ENCODE measurements around the gene PALM. TPM values are rescaled to one million over a fixed set of nuclear protein-coding genes. Genes with fewer than 3 reads are reported as not detected.

The PALM gene, protein sequence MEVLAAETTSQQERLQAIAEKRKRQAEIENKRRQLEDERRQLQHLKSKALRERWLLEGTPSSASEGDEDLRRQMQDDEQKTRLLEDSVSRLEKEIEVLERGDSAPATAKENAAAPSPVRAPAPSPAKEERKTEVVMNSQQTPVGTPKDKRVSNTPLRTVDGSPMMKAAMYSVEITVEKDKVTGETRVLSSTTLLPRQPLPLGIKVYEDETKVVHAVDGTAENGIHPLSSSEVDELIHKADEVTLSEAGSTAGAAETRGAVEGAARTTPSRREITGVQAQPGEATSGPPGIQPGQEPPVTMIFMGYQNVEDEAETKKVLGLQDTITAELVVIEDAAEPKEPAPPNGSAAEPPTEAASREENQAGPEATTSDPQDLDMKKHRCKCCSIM
- 0.72 and 8.5 TPM in 2 replicates for total RNA-seq

DNA sequence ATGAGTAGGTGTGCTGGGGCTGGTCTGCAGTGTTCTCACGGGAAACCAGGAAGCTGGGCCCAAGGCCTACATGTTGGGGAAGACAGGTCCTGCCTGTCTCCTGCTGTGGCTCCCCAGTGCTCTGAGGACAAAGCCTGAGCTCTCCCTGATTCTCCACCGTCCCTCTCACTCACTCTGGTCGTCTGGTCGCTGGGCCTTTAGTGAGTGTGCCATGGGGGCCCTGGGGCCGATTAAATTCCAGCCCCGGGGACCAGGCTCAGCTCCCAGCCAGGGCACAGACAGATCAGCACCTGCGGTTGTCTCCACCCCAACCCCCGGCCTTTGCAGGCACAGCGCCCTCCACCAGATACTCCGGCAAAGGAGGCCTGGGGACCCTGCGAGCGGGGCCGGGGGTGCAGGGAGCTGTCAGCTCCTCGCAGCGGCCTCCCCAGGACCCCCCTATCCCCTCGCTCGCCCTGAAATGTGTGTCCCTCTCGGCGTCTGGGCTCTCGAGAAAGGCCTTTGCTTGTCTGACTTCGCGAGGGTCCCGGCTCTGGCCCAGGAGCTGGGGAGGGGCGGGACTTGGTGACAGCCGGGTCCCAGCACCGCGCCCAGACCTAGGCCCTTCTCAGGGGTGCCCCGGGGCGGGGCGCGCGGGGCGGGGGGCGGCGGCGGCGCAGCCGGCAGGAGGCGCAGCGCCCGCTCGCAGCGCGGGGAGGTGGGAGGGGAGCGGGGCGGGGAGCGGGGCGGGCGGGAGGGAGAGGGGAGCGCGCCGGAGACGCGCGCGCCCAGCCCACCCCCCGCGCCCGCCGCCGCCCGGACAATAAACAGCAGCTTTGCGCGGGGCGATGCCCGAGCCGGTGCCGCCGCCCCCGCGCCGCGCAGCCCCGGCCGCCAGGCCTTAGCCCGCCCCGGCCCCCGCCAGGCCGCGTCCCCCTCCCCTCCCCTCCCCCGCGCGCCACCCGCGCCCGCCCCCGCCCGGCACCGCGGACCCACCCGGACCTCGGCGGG lies at the start of gene PALM:
TSS of gene PALM (plus strand) at position 782 of the 990 bp plus-strand sequence. CDS start 212 bp downstream, outside the sequence.

DNA sequence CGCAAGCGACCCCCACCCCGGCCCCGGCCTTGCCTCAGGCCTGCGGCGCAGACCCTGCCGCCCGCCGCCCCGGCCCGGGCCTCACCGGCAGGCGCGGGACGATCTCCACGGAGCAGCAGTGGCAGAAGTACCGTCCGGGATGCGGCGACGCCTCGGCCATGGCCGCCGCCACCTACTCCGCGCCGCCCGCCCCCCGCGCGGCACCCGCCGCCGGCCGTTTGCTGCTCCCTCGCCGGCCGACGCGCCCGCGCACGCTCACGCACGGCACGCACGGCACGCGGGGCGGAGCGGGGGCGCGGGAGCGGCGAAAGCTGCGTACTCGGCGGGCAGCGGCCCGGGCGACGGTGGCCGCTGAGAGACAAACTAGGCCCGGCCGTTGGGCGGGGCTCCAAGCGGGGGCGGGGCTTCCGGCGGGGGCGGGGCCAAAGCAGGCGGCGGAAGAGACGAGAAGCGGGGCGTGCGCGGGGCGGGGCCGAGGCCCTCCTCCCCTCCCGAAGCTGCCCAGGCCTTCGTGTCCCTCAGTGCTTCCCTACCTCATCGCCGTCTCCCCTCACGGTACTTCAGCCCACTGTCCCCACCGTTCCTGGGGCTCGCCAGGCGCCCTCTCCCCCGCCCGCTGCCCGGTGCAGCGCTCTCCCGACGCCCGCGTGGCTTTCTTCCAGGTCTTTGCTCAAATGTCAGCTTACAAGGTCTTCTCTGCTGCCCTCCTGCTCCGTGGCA lies 45.6 kb upstream of the PALM start, which contains the start of gene RNF126:
TSS of gene RNF126 (minus strand) at position 253 of the 720 bp plus-strand sequence. CDS start at position 160, 93 bp downstream.

DNA sequence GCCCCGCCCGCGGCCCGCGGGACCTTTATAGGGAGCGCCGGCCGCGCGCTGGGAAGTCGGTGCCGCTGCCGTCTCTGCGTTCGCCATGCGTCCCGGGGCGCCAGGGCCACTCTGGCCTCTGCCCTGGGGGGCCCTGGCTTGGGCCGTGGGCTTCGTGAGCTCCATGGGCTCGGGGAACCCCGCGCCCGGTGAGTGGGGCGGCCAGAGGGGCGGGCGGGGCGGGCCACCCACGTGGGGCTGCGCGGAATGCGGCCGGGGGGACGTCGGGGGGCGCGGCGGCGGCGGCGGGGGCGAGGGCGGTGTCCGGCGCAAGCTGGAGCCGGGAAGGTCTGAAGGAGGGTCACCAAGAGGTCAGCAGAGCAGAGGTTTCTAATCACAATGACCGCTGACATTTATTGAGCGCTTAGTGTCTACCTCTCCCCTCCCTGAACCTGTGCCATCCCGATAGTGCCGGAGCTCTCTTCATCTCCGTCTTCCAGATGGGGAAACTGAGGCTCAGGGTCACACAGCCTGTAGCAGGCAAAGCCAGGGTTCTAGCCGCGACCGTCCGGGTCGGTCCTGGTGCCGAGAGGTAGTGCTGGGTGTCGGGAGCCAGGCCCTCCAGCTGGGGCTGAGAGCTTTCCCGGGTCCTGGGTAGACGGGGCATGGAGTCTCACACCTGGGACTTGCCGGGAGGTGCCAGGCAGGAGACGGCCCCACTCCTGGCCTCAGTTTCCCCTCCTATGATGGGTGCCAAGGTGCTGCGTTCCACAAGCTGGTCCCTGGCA lies 32.2 kb upstream of the PALM start, which contains the start of gene FSTL3:
TSS of gene FSTL3 (plus strand) at position 54 of the 767 bp plus-strand sequence. CDS start at position 86, 32 bp downstream.

DNA sequence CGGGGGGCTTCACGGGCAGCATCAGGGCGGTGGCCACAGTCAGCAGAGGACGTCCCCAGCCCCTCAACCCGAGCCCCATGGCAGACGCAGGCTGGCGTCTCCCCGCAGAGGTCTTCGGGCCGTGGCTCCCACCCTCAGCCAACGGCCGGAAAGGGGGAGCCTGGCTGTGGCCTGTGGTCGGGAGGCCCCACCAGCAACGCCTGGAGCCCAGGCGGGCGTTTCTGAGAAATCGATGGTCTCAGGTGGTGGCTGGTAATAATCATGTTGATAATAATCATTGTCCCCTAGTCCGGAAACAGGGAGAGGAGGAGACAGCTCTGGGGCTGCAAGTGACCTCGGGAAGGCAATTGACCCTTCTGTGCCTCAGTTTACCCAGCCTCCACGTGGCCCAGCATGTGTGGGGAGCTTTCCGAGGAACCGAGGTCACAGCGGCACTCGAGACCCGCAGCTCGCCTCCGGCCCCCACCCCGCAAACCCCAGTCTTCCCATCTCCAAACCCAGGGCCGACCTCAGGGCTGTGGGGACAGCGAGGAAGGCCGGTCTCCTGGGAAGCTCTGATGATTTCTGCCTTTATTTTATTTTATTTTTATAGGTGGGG lies 13.3 kb upstream of the PALM start, which contains the start of gene PRSS57:
TSS of gene PRSS57 (minus strand) at position 101 of the 598 bp plus-strand sequence. CDS start at position 79, 22 bp downstream.

DNA sequence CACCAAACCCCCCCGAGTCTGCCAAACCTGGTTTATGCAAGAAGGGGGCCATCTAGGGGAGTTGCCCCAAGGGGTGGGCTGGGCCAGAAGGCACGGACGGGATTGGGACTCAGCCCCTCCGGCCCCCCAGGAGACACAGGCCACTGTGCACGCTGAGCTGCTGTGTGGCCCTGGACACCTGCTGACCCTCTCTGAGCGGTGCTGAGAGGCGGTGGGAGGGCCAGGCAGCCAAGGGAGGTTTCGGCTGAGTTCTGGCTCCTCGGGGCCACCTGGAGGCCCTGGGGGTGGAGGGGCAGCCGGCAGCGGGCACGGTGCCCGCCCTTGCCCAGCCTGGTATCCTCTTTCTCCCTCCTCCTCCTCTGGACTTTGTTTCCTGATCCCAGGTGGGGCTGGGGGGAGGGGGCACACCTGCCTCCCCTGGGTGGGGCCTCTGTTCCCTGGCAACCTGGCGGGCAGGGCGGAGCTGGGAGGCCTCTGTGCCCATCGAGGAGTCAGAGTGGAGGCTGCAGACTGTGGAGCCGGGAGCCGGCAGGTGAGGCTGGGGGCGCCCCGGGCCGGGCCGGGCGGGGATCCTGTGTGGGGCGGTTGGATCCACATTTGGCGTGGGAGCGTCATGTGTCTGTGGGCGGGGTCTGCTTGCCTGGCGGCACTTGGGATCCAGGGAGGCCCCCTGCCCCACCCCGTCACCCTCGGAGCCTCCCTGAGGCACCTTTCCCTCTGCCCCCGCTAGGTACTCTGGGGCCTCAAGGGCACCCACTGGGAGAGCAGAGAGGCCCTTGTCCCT lies 42.1 kb downstream of the PALM start, which contains the start of gene MISP:
TSS of gene MISP (plus strand) at position 473 of the 784 bp plus-strand sequence. CDS start 5,835 bp downstream, outside the sequence.

DNA sequence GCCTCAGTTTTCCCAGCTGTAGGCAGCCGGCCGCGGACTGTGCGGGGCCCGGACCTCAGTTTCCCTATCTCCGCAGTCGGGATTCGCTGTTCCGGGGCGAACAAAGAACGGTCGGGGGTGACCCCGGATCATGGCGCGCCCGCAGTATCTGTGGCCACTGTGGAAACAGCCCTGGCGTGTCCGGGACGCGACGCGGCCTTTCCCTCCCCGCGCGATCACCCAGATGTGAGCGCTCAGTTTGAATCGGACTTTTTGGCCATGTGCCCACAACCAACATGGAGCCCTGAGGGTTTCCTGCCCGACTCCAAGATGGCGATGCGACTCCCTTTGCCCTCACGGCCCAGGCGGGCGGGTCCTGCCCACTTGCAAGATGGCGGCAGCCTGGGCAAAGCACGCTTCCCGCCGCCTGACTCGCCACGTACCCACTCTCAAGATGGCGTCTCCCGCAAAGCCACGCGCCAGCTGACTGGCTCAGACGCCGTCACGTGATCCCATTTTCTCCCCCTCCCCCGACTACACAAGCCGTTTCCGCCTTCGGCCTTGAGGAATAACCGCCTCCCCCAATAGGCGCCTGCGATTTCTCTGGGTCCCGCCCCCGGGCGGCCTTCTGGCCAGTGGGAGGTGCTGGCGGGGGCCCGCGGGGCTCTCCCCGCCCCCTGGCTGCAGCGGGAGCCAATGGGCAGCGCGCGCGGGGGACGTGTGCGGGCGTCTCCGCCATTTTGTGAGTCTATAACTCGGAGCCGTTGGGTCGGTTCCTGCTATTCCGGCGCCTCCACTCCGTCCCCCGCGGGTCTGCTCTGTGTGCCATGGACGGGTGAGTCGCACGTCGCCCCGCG lies 88.2 kb downstream of the PALM start, which contains the start of gene PTBP1:
TSS of gene PTBP1 (plus strand) at position 761 of the 836 bp plus-strand sequence. CDS start at position 807, 46 bp downstream.

Other genes with a start within 250 kb of the PALM start
- gene SHC2, start 247.9 kb upstream of the PALM start, total RNA-seq, result 0.29 and 3.5 TPM in 2 replicates
- gene MADCAM1, start 212.4 kb upstream of the PALM start, total RNA-seq, result 0.22 TPM in 1 of 2 replicates, not detected in the other
- 42.2 and 48.8 TPM in 2 replicates for gene TPGS1, start 201.4 kb upstream of the PALM start, total RNA-seq
- 108 and 148 TPM in 2 replicates for gene CDC34, start 177.2 kb upstream of the PALM start, total RNA-seq
- 0.66 TPM in 1 of 2 replicates, not detected in the other for gene GZMM, start 164.9 kb upstream of the PALM start, total RNA-seq
- gene BSG, start 136.3 kb upstream of the PALM start, total RNA-seq, result 282 and 610 TPM in 2 replicates
- gene HCN2, start 119.1 kb upstream of the PALM start, total RNA-seq, result 1.0 and 1.8 TPM in 2 replicates
- gene POLRMT, start 75.4 kb upstream of the PALM start, total RNA-seq, result 20.6 and 35.2 TPM in 2 replicates
- not detected in 2 replicates for gene FGF22, start 69.1 kb upstream of the PALM start, total RNA-seq
- gene RNF126, start 45.7 kb upstream of the PALM start, total RNA-seq, result 52.7 and 82.6 TPM in 2 replicates
- 98.0 and 117 TPM in 2 replicates for gene FSTL3, start 32.5 kb upstream of the PALM start, total RNA-seq
- not detected in 2 replicates for gene PRSS57, start 13.5 kb upstream of the PALM start, total RNA-seq
- gene MISP, start 42.2 kb downstream of the PALM start, total RNA-seq, result 0.14 and 0.22 TPM in 2 replicates
- gene PTBP1, start 88.5 kb downstream of the PALM start, total RNA-seq, result 117 and 262 TPM in 2 replicates
- 0.22 TPM in 1 of 2 replicates, not detected in the other for gene PLPPR3, start 113.0 kb downstream of the PALM start, total RNA-seq
- gene AZU1, start 118.9 kb downstream of the PALM start, total RNA-seq, result not detected in 2 replicates
- gene PRTN3, start 132.1 kb downstream of the PALM start, total RNA-seq, result not detected in 2 replicates
- gene ELANE, start 143.4 kb downstream of the PALM start, total RNA-seq, result not detected in 2 replicates
- gene CFD, start 150.7 kb downstream of the PALM start, total RNA-seq, result 2.4 and 62.4 TPM in 2 replicates
- 45.8 and 58.6 TPM in 2 replicates for gene MED16, start 184.3 kb downstream of the PALM start, total RNA-seq
- gene RNU6-9, start 184.5 kb downstream of the PALM start, total RNA-seq, result not detected in 2 replicates
- gene R3HDM4, start 204.3 kb downstream of the PALM start, total RNA-seq, result 32.2 and 41.9 TPM in 2 replicates
- 0.14 TPM in 1 of 2 replicates, not detected in the other for gene KISS1R, start 208.4 kb downstream of the PALM start, total RNA-seq
- gene ARID3A, start 217.1 kb downstream of the PALM start, total RNA-seq, result 83.9 and 112 TPM in 2 replicates

All from placental pericyte (primary cell).